Epidermal melanocyte (primary cell): ENCODE results near the gene CHD3.
A peak's percentile ranks its signal among the peaks of the same experiment; 100 is the strongest.
"Not testable (repeated sequence)": the region's sequence is repeated elsewhere in the genome, so short reads cannot be mapped to it uniquely, and the experiment has no call there.

Source experiments
- DNase-seq: peaks from one replicate; pipeline ENCODE4 v3.0.0; 2011; ENCODE audit warnings: low spot score; ENCODE audit not compliant: insufficient read length

The CHD3 gene

DNA sequence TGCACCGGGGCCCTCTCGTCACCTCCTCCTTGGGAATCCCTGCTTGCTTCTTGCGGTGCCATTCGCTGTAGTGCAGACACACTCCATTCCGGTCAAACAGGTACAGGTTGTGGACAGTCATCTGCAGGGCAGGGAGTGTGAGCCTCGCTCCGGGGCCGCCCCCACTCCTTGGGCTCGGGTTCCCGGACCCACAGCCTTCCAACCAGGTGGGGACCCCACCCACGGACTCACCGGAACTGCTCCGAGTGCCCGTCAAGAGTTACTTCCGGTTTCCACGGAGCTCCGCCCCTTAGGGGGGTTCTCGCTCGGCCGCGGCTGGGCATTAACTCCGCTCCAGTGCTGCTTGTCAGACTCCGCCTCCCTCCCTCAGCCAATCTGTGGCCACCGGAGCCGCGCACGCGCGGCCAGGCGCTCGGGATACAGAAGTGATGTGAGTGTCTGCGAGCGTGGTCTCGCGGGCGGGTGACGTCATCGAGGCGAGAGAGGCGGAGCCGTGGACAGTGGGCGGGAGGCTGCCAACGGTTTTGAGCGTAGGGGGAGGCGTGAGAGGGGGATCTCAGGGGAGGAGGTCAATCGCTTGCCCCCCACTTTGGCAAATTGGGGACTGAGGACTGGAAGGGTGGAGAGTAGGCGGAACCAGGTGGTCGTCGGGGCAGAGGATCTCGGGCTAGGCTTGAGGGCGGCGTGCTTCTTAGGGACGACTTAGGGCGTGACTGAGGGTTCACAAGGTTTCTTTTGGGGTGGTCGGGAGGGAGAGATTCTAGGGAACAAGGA lies 43.3 kb downstream of the CHD3 start, which contains the start of the genes CNTROB and TRAPPC1:
TSS of gene CNTROB (plus strand) at position 498 of the 774 bp plus-strand sequence. CDS start 874 bp downstream, outside the sequence.
TSS of gene TRAPPC1 (minus strand) at position 238 of the 774 bp plus-strand sequence. CDS start at position 121, 117 bp downstream.
- peak; percentile 100 for DNase-seq

DNA sequence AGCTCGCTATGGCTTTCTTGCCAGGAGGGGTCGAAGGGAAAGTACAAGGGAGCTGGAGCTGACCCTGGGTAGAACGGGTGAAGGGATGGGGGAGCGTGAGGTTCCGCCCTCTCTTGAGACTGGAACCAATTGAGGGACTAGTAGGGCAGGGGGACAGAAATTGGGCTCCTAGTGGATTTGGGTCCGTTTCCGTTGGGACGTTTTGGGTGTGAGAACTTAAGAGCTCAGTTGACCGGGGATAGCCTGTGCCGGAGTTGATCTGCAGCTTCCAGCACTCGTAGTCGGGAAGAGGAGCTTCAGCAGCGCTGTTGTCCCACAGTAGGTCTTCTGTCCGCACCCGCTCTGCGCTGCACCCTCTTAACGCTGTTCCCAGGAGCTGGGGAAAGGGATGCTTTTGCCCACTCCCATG lies 43.9 kb downstream of the CHD3 start:
- no peak for DNase-seq

DNA sequence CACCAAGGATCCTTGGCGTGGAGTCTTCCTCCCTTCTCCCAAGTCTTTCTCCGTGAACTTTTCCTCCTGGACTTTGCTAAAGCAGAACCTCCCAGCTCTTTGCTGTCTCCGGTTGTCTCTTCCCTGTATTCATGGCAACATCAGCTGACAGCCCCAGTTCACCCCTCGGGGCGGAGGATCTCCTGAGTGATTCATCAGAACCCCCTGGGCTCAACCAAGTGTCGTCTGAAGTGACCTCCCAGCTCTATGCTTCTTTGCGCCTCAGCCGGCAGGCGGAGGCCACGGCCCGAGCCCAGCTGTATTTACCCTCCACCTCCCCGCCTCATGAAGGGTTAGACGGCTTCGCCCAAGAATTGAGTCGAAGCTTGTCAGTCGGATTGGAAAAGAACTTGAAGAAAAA lies 44.4 kb downstream of the CHD3 start:
- DNase-seq: peak; percentile 59

DNA sequence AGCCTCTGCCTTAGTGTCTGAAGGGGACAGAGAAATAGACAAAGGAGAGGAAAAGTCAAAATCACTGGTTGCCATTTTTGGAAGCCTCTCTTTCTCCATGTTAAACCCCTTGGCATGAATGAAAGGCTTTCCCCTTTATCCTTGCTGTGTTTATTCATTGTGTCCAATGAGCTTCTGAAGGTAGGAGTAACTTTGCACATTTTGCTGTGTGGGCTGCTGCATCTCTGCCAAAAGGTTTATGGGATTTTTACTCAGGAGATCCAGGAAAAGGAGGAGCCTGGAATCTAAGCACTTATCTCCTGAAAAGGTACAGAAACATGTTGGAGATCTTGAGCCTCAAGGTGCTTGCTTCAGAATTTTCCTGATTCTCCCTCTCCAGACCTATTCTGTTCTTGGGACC lies 47.3 kb downstream of the CHD3 start:
- no peak for DNase-seq

DNA sequence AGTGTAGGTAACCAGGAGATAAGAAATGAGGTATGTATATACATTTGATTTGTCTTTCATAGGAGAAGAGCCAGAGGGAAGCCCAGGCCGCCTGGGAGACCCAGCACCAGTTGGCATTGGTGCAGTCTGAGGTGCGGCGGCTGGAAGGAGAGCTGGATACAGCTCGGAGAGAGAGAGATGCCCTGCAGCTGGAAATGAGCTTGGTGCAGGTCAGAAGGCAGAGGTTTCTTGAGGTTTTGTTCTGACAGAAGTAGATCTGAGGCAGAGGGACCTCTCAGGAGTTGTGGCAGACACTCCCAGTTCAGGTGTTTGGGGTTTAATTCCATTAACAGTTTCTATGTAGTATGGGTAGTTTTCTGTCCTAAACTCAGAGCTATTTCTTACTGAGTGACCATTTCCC lies 51.4 kb downstream of the CHD3 start:
- DNase-seq: no peak

DNA sequence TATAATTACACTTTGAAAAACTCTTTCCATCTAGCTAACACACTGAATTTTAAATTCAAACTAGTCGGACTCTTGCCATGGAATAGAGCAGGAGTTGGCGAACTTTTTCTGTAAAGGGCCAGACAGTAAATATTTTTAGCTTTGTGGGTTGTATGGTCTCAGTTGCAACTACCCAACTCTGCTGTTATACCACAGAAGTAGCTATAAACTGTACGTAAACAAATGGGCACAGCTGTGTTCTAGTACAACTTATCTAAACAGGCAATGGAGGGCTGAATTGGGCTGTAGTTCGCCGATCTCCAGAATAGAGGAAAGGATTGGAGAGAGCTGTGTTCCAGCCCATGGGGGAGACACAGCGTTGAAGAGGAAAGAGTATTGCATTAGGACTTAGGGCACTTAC lies 52.2 kb downstream of the CHD3 start:
- DNase-seq: no peak

DNA sequence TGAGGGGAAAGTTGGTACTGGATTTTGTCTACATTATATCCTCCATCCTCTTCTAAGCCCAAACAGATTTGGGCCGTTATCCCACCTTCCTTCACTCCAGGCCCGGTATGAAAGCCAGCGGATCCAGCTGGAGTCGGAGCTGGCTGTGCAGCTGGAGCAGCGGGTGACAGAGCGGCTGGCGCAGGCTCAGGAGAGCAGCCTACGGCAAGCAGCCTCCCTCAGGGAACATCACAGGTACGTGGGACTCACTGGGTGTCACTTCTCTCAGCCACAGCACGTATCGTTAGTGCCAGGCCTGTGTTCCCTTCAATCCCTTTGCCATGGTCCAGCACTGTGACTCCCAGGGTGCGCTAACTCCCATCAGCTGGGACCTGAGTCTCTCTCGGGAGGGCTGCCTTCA lies 54.7 kb downstream of the CHD3 start:
- no peak for DNase-seq

DNA sequence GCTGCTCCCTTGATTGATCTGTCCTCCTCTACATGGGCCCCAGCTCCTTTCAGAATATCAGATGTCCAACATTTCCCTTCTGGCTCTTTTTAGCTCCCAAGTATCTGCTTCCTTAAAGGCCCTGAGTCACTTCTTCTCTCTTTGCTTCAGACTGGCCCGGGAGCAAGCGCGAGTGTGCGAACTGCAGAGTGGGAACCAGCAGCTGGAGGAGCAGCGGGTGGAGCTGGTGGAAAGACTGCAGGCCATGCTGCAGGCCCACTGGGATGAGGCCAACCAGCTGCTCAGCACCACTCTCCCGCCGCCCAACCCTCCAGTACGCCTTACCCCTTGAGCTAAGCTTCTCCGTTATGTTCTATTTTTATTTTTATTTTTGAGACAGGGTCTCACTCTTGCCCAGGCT lies 55.7 kb downstream of the CHD3 start:
- no peak for DNase-seq

DNA sequence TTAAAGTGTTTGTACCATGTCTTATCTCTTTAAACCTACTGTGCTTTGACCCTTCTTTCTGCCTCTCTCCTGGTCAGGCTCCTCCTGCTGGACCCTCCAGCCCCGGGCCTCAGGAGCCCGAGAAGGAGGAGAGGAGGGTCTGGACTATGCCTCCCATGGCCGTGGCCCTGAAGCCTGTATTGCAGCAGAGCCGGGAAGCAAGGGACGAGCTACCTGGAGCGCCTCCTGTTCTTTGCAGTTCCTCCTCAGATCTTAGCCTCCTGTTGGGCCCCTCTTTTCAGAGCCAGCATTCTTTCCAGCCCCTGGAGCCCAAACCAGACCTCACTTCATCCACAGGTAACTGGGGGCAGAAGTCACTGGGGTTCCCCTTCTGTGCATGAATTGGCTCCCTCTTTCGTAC lies 57.1 kb downstream of the CHD3 start:
- no peak for DNase-seq

DNA sequence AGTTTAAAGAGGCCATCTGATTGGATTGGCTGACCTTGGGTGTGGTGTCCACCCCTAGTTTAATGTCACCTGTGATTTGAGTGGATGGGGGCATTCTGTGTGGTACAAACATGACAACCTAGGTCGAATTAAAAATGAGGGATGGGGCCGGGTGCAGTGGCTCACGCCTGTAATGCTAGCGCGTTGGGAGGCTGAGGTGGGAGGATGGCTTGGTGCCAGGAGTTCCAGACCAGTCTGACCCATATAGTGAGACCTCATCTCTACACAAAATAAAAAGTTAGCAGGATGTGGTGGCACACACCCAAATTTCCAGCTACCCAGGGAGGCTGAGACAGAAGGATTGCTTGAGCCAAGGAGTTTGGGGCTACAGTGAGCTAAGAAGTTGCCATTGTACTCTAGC lies 57.9 kb downstream of the CHD3 start:
- no peak for DNase-seq

DNA sequence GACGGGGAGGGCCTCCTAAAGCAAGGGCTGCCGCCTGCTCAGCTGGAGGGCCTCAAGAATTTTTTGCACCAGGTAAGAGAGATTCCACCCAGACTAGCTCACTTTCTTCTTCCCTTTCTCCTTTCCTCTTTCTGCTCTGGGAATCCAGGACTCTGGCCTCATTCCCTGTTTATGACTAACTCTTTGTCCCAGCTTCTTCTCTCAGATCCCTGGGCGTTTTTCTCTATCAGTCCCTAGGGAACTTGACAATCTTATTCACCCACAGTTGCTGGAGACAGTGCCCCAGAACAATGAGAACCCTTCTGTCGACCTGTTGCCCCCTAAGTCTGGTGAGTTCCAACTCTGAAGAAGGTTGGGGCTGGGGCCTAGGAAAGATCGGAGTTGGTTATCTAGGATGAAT lies 59.1 kb downstream of the CHD3 start:
- no peak for DNase-seq

DNA sequence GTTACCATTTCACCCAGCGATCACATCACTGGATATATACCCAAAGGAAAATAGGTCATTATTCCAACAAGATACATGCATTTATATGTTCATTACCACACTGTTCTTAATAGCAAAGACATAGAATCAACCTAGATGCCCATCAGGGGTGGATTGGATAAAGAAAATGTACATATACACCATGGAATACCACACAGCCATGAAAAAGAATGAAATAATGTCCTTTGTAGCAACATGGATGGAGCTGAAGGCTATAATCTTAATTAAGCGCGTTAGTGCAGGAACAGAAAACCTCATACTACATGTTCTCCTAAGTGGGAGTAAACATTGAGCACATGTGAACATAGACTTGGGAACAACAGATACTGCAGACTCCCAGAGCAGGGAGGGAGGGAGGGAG lies 62.0 kb downstream of the CHD3 start:
- no peak for DNase-seq

DNA sequence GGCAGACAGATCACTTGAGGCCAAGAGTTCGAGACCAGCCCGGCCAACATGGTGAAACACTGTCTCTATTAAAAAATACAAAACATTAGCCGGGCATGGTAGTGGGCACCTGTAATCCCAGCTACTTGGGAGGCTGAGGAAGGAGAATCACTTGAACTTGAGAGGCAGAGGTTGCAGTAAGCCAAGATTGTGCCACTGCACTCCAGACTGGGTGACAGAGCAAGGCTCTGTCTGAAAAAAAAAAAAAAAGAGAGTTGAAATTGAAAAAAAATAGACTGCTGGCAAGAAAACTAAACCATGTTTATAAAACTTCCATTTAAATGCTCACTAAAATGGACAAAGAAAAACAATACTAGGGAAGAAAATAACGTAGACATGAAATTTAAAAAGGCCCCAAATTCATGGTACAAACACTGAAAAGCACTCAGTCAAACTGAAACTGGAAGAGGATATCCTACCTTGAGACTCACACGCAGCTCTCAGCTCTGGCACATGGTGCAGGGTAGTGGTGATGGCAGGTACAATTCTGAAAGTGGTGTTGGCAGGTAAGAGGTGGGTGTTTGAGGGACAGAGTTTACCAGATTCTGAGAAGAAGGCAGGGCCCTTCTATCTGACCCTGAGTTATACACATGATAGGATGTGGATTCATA lies 62.7 kb downstream of the CHD3 start:
- no peak for DNase-seq

DNA sequence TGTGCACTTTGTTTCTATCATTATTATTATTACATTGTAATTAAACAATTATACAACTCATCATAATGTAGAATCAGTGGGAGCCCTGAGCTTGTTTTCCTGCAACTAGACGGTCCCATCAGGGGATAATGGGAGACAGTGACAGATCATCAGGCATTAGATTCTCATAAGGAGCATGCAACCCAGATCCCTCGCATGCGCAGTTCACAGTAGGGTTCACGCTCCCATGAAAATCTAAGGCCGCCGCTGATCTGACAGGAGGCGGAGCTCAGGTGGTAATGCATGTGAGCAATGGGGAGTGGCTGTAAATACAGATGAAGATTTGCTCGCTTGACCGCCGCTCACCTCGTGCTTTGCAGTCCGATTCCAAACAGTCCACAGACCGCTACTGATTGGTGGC lies 64.7 kb downstream of the CHD3 start:
- not testable (repeated sequence) for DNase-seq

DNA sequence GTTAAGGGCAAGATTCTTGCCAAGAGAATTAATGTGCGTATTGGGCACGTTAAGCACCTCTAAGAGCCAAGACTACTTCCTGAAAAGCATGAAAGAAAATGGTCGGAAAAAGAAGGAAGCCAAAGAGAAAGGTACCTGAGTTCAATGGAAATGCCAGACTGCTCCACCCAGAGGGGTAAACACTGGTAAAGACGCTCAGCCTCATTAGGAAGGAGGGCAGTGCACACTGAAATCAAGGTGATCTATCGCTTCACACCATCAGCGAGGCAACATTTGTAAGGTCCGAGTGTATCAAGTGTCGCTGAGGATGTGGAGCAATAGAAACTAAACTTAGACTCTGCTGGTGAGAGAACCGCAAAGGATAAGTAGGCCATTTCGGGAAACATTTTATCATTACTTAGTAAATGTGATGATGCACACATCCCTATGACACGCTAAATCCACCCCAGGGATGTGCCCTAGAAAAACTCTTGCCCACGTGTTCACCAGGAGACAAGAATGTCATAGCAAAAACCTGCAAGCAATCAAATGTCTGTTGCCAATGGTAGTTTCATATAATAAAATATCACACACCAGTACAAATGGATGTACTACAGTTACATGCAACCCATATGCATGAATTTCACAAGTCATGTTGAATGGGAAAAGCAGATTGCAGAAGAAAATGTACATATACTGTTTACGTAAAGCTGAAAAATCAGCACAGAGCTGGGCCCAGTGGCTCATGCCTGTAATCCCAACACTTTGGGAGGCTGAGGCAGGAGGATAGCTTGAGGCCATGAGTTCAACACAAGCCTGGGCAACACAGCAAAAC lies 67.0 kb downstream of the CHD3 start:
- no peak for DNase-seq

DNA sequence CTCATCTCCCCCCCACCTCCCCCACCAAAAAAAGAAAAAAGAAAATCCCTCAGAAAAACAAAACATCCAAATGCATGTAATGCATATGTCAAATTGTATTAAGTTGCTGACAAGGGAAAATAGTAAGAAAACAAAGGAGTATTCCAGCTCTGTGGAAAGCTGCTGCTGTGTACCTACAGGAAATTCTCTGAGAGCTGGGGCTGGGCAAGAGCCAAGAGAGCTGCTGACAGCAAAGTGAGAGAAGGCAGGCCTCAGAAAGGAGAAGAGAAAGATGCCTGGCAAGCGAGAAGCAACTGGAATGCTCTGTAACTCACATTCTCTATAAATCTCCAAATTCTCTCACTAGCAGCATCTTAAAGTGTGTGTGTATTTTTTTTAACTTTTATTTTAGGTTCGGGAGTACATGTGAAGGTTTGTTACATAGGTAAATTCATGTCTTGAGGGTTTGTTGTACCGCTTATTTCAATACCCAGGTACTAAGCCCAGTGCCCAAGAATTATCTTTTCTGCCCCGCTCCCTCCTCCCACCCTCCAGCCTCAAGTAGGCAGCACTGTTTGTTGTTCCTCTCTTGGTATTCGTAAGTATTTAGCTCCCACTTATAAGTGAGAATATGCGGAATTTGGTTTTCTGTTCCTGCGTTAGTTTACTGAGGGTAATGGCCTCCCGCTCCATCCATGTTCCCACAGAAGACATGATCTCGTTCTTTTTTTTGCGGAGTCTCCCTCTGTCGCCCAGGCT lies 67.8 kb downstream of the CHD3 start:
- DNase-seq: no peak

DNA sequence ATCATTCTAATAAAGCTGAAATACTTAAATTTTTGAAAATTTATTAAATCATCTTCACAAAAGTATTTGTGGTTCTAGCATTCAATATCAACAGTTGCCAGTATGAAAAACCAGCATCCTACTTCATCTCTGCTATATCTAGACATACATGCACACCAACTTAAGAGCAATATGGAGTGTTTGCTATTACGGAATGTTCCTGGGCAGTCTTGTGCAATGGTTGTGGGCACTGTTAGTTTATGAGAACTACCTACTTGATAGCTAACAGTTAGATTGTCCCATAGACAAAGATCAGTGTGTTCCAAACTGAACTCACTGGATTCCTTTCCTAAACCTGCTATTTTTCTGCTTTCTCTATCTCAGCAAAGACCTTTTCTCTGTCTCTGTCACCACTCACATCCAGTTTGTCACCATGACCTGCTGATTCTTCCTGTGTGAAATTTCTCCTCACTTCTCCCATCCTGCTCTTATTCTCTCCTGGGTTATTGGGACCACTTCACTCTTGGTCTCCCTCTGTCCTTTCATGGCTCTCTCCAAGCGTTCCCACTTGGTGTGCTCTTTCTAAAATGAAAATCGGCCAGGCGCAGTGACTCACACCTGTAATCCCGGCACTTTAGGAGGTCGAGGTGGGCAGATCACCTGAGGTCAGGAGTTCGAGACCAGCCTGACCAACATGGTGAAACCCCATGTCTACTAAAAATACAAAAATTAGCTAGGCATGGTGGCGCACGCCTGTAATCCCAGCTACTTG lies 71.1 kb downstream of the CHD3 start:
- no peak for DNase-seq

DNA sequence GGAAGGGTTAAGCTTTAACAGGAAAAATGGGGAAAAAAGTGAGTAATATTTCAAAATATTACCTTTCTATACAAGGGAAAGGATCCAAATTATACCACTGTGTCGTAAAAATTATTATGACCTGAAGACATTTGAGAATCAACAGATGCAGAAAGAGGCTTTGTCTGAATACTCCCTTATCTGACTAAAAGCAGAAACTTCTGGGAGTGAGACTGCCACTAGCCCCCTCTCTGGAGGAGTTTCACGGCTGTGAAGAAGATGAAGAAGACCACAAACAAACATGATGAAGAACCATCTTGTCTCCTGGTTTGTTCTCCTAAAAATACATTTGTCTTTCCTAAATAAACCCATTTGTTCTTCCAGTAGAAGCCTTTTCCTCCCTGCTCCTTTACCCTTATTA lies 72.8 kb downstream of the CHD3 start:
- DNase-seq: no peak
